Peyer's patch (tissue), 4 donors: ENCODE results near the gene PKP1. TPM values are rescaled to one million over a fixed set of nuclear protein-coding genes. Genes with fewer than 3 reads are reported as not detected.

ENCODE experiments used
- DNase-seq, 3 donors: peaks; one replicate each; pipeline ENCODE4 v3.0.0-alpha.2; 2017 to 2019
- H3K27ac ChIP-seq, 4 donors: fragments of 200-600 bp; sonication (generic); one replicate each; pipeline ENCODE4 v1.5.1; 2016 to 2019
- H3K27me3 ChIP-seq, 2 donors: fragments of 200-600 bp; sonication (generic); one replicate each; pipeline ENCODE4 v1.5.1; 2019
- H3K36me3 ChIP-seq, 3 donors: fragments of 200-600 bp; sonication (generic); one replicate each; pipeline ENCODE4 v1.5.1; 2016 to 2019
- H3K4me1 ChIP-seq, 4 donors: fragments of 200-600 bp; sonication (generic); one replicate each; pipeline ENCODE4 v1.5.1; 2016 to 2019
- H3K4me3 ChIP-seq, 4 donors: fragments of 200-600 bp; sonication (generic); 1 replicate in 3 of 4; 2 replicates in 1 of 4; pipeline ENCODE4 v1.5.1; 2016 to 2019; ENCODE audit warnings: mild to moderate bottlenecking in 1 of 4
- H3K9me3 ChIP-seq, 4 donors: fragments of 200-600 bp; sonication (generic); one replicate each; pipeline ENCODE4 v1.5.1; 2016 to 2019; ENCODE audit warnings: mild to moderate bottlenecking in 1 of 4
- POLR2A ChIP-seq, 2 donors: fragments of 450-650 bp; IDR thresholded peaks; one replicate each; pipeline ENCODE4 v1.5.1; 2017; ENCODE audit warnings: antibody characterized with exemption in 2 of 2, mild to moderate bottlenecking in 2 of 2, moderate library complexity in 2 of 2
- total RNA-seq, 4 donors: library from RNA; depleted of rRNA; stranded (reverse); fragments of >200 nt; gene quantifications; one replicate each; pipeline ENCODE4 v1.1.0, GENCODE V29; 2016
- TF ChIP-seq, protein P1 (sequence below), 6 experiments: fragments of 450-650 bp in 4 of 6; fragments of 200-600 bp in 2 of 6; sonication (generic) in 1 of 6; IDR thresholded peaks; one replicate each; pipeline ENCODE4 v1.5.1; 2017 to 2019; ENCODE audit warnings: antibody characterized with exemption in 6 of 6, mild to moderate bottlenecking in 3 of 6, moderate library complexity in 1 of 6

Gene PKP1
- total RNA-seq, 4 donors from 2014 or later, result 0.54 to 11.6 (median 1.4) TPM

DNA sequence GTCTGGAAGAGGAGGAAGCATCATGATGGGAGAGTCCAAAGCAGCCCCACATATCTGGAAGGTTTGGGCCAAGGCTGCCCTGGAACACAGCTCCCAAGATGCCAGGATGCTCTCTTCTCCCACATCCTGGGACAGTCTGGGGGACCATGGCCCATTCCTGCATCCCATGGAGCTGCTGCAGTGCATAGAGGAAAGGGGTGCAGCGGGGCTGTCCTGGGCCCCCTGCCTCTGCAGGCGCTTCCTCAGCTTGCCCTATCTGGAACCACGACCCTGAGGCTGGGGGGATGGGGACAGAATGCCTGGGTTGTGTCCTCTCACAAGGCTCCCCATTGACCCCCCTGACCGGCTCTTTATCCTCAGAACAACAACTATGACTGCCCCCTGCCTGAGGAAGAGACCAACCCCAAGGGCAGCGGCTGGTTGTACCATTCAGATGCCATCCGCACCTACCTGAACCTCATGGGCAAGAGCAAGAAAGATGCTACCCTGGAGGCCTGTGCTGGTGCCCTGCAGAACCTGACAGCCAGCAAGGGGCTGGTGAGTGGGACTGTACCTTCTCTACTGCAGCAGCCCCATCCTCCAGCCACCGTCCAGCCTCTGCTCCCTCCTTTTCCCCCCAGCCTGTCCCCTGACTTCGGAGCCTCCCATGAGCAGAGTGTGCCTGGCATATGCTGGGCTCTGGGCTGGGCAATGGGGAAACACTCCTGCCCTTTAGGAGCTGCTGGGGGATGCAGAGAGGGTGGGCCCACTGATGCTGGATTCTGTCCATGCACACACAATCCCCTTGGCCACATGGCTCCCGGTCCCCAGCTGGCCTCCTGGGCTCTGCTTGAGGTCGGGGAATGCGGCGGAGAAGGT is 39.6 kb downstream of the PKP1 start:
- Histone ChIP-seq H3K4me1 (no peaks in the 10 kb centered on the region), H3K27ac (no peak overlapping the region), H3K36me3 (no peaks in the 10 kb centered on the region), H3K4me3 (no peak overlapping the region), H3K27me3 (no peaks in the 10 kb centered on the region), H3K9me3 (no peaks in the 10 kb centered on the region)
- TF ChIP-seq, protein P1, sequence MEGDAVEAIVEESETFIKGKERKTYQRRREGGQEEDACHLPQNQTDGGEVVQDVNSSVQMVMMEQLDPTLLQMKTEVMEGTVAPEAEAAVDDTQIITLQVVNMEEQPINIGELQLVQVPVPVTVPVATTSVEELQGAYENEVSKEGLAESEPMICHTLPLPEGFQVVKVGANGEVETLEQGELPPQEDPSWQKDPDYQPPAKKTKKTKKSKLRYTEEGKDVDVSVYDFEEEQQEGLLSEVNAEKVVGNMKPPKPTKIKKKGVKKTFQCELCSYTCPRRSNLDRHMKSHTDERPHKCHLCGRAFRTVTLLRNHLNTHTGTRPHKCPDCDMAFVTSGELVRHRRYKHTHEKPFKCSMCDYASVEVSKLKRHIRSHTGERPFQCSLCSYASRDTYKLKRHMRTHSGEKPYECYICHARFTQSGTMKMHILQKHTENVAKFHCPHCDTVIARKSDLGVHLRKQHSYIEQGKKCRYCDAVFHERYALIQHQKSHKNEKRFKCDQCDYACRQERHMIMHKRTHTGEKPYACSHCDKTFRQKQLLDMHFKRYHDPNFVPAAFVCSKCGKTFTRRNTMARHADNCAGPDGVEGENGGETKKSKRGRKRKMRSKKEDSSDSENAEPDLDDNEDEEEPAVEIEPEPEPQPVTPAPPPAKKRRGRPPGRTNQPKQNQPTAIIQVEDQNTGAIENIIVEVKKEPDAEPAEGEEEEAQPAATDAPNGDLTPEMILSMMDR (IDR thresholded peaks at IDR 0.05), result no peak
- no peak for TF ChIP-seq POLR2A (IDR thresholded peaks at IDR 0.05)
- peak in 1 of 3 donors; percentile 33 for DNase-seq

DNA sequence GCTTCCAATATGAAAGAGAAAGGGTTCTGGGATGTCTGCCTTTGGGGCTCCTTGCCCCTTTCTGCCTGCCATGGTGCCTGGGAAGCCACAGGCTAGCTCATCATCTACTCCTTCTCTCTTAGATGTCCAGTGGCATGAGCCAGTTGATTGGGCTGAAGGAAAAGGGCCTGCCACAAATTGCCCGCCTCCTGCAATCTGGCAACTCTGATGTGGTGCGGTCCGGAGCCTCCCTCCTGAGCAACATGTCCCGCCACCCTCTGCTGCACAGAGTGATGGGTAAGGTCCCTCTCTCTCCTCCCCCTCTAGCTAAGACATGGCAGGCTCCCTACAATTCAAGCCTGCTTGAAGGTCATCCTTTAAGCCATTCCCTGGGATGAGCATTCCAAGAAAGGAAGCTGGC is 41.0 kb downstream of the PKP1 start:
- Histone ChIP-seq H3K27ac (no peak overlapping the region), H3K27me3 (no peaks in the 10 kb centered on the region), H3K4me3 (no peak overlapping the region), H3K9me3 (no peaks in the 10 kb centered on the region), H3K4me1 (no peaks in the 10 kb centered on the region), H3K36me3 (no peaks in the 10 kb centered on the region)
- TF ChIP-seq POLR2A (IDR thresholded peaks at IDR 0.05), result no peak
- TF ChIP-seq, protein P1 (IDR thresholded peaks at IDR 0.05), result no peak
- DNase-seq, result peak in 1 of 3 donors; percentile 8

DNA sequence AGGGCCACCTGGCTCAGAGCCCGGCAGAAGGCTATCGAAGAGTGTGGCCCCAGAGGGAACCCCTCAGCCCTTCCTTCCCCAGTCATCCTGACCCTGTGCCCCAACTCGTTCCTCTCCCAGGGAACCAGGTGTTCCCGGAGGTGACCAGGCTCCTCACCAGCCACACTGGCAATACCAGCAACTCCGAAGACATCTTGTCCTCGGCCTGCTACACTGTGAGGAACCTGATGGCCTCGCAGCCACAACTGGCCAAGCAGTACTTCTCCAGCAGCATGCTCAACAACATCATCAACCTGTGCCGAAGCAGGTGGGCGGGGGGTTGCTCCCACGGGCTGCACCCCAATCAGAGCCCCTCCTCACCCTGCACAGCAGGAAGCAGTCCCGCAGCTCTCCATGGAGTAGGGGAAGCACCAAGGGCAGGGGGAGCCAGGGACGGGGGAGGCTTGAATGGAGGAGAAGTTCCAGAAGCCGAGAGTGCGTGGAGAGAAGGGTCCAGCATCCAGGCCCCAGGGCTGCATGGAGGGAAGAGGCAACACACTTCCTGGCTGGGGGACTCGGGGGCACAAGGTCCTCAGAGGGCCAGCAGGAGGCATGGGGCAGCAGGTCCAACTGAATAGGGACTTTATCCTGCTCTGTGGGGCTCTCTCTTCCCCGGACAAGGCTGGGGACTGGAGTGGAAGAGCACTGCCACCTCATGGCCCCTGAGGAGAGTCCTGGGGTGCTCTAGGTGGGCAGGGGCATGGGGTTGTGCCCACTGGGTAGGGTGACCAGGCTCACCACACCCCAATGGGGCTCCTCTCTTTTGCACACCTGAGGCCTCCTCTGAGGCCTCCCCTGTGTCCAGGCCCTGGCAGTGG is 41.7 kb downstream of the PKP1 start:
- Histone ChIP-seq H3K27me3 (no peaks in the 10 kb centered on the region), H3K27ac (no peak overlapping the region), H3K36me3 (no peaks in the 10 kb centered on the region), H3K4me3 (no peak overlapping the region), H3K4me1 (no peaks in the 10 kb centered on the region), H3K9me3 (no peaks in the 10 kb centered on the region)
- no peak for TF ChIP-seq POLR2A (IDR thresholded peaks at IDR 0.05)
- TF ChIP-seq, protein P1 (IDR thresholded peaks at IDR 0.05), result no peak
- DNase-seq, result peak in 1 of 3 donors; percentile 38

DNA sequence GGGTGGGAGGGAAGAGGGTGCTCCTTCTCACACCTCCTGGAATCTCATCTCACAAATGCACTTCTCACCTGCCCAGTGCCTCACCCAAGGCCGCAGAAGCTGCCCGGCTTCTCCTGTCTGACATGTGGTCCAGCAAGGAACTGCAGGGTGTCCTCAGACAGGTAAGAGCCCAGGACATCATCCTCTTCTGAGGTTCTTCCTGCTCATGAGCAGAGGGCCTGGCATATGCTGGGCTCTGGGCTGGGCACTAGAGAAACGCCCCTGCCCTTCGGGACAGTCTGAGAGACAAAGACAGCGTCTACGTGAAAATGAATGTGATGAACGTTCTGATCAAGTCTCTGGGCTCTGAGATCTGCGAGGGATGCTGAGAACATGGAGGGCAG is 42.4 kb downstream of the PKP1 start:
- no peak overlapping the region for H3K27ac ChIP-seq
- H3K4me1 ChIP-seq, result no peaks in the 10 kb centered on the region
- H3K4me3 ChIP-seq, result no peak overlapping the region
- no peak for TF ChIP-seq POLR2A (IDR thresholded peaks at IDR 0.05)
- TF ChIP-seq, protein P1 (IDR thresholded peaks at IDR 0.05), result no peak
- peak in 1 of 3 donors; percentile 24 for DNase-seq
- H3K36me3 ChIP-seq, result no peaks in the 10 kb centered on the region
- no peaks in the 10 kb centered on the region for H3K9me3 ChIP-seq
- H3K27me3 ChIP-seq, result no peaks in the 10 kb centered on the region

DNA sequence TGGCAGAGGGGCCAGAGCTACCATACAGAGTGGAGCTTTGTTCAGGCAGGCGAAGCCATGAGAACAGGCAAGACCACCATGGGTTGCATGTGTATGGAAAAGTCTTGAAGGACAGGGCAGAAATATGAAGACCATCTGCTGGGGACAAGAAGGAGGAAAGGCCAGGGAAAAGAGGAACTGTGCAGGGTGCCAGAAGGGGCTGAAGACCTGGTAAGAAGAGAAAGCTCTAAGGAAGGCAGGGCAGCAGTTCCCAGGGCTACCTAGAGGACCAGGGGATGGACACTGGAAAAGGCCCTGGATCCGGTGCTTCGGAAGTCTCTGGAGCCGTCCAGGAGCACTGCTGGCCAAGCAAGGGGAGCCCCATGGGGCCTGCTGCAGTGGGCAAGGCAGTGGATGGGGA is 43.4 kb downstream of the PKP1 start:
- Histone ChIP-seq H3K27me3 (no peaks in the 10 kb centered on the region), H3K4me1 (no peaks in the 10 kb centered on the region), H3K27ac (no peak overlapping the region), H3K9me3 (no peaks in the 10 kb centered on the region), H3K4me3 (no peak overlapping the region), H3K36me3 (no peaks in the 10 kb centered on the region)
- DNase-seq, result peak in 1 of 3 donors; percentile 23
- no peak for TF ChIP-seq POLR2A (IDR thresholded peaks at IDR 0.05)
- TF ChIP-seq, protein P1 (IDR thresholded peaks at IDR 0.05), result no peak
